Activated CD8-positive, alpha-beta T cell treated with anti-CD3 and anti-CD28 coated beads for 36 hours (primary cell): Measurements from ENCODE around the gene TSGA10IP. TPM values are rescaled to one million over a fixed set of nuclear protein-coding genes. Genes with fewer than 3 reads are reported as not detected.

Experiments used
- ATAC-seq: fragments of 200-7000 bp; cut with Tn5 transposase; one replicate; pipeline ENCODE4 v1.10.0; 2021; ENCODE audit warnings: mild to moderate bottlenecking, moderate library complexity
- CTCF ChIA-PET: fragments of 350-600 bp; sonication (Branson Sonifier 250); formaldehyde crosslinking; loops from one replicate; lab custom pipeline; 2021; ENCODE audit warnings: antibody characterized with exemption; lab: Charles Lee
- POLR2A ChIA-PET: fragments of 350-600 bp; sonication (Branson Sonifier 250); formaldehyde crosslinking; loops from one replicate; lab custom pipeline; 2021; ENCODE audit warnings: antibody characterized with exemption; lab: Charles Lee
- DNase-seq: peaks from one replicate; pipeline ENCODE4 v3.0.0-alpha.2; 2020
- H3K27ac Mint-ChIP-seq: one replicate; pipeline ENCODE4 v1.8.0; 2021; ENCODE audit warnings: mild to moderate bottlenecking, mixed read lengths
- H3K27me3 Mint-ChIP-seq: one replicate; pipeline ENCODE4 v1.8.0; 2021; ENCODE audit warnings: mixed read lengths
- H3K36me3 Mint-ChIP-seq: one replicate; pipeline ENCODE4 v1.8.0; 2021; ENCODE audit warnings: low read depth, mixed read lengths
- H3K4me1 Mint-ChIP-seq: one replicate; pipeline ENCODE4 v1.8.0; 2021; ENCODE audit warnings: low read depth, mixed read lengths
- H3K4me3 Mint-ChIP-seq: one replicate; pipeline ENCODE4 v1.8.0; 2021; ENCODE audit warnings: mild to moderate bottlenecking, moderate library complexity, mixed read lengths
- H3K9me3 Mint-ChIP-seq: one replicate; pipeline ENCODE4 v1.8.0; 2021; ENCODE audit warnings: mixed read lengths
- CTCF ChIP-seq: fragments of 200-600 bp; IDR thresholded peaks from one replicate; pipeline ENCODE4 v1.8.0; 2022; ENCODE audit warnings: antibody characterized with exemption, mild to moderate bottlenecking
- intact Hi-C: fragments of 100-400 bp; cut with micrococcal nuclease; formaldehyde crosslinking; loops from one replicate; pipeline ENCODE4 v1.10.0; 2022
- total RNA-seq, 2 experiments: library from RNA; stranded (reverse); gene quantifications; one replicate each; pipeline ENCODE4 v1.2.3, GENCODE V29; 2021

TSGA10IP gene
- total RNA-seq, 2 experiments from 2014 or later: not detected

GRCh38 chr11:65903068-65903481 lies 42.2 kb upstream of the TSGA10IP start:
- POLR2A ChIA-PET: interaction anchor here (1.5 to 28.1 kb wide), 4 partner anchors 13 to 80 kb away, joined by 3 to 560 read pairs (median 8); partner anchors contain the start of genes CFL1, EFEMP2 and MUS81
- Mint-ChIP-seq H3K27ac (no peak overlapping the region), H3K4me3 (no peak overlapping the region), H3K4me1 (peaks cover 11% of the 10 kb centered on the region), H3K36me3 (peaks cover 4% of the 10 kb centered on the region), H3K27me3 (peaks cover 5% of the 10 kb centered on the region), H3K9me3 (no peaks in the 10 kb centered on the region)
- intact Hi-C loops: no loop called here
- ATAC-seq (no peak), DNase-seq (no peak)
- no peak for TF ChIP-seq CTCF
- CTCF ChIA-PET: interaction anchor here (4.2 kb wide), 1 partner anchor 15 kb away, joined by 71 read pairs; the partner anchor contains the start of genes CCDC85B and FIBP

GRCh38 chr11:65903715-65904114 lies 41.6 kb upstream of the TSGA10IP start:
- POLR2A ChIA-PET: interaction anchor here (28.1 kb wide), 1 partner anchor 44 kb away, joined by 560 read pairs; the partner anchor contains the start of genes CFL1, EFEMP2 and MUS81

GRCh38 chr11:65906602-65907001 lies 38.7 kb upstream of the TSGA10IP start:
- intact Hi-C loops: no loop called here
- Mint-ChIP-seq H3K36me3 (no peaks in the 10 kb centered on the region), H3K27me3 (peaks cover 9% of the 10 kb centered on the region), H3K4me3 (no peak overlapping the region), H3K27ac (no peak overlapping the region), H3K9me3 (no peaks in the 10 kb centered on the region), H3K4me1 (peaks cover 11% of the 10 kb centered on the region)
- no peak for ATAC-seq
- POLR2A ChIA-PET: interaction anchor here (0.8 to 1.9 kb wide), 4 partner anchors 11 to 126 kb away, joined by 3 to 5 read pairs (median 4); partner anchors contain the start of gene AP5B1
- CTCF ChIA-PET: interaction anchor here (1.2 to 2.0 kb wide), 4 partner anchors 13 to 116 kb away, joined by 3 to 5 read pairs (median 4); no protein-coding TSS in a partner anchor
- TF ChIP-seq CTCF: no peak
- no peak for DNase-seq

More at GRCh38 chr11:65903715-65904114, 41.6 kb upstream of the TSGA10IP start:
- Mint-ChIP-seq H3K27ac (no peak overlapping the region), H3K4me3 (no peak overlapping the region), H3K36me3 (peaks cover 3% of the 10 kb centered on the region), H3K27me3 (peaks cover 5% of the 10 kb centered on the region), H3K4me1 (peaks cover 11% of the 10 kb centered on the region), H3K9me3 (no peaks in the 10 kb centered on the region)
- no peak for ATAC-seq
- CTCF ChIA-PET: interaction anchor here (4.2 kb wide), 1 partner anchor 15 kb away, joined by 71 read pairs; the partner anchor contains the start of genes CCDC85B and FIBP
- intact Hi-C loops: no loop called here
- no peak for TF ChIP-seq CTCF
- DNase-seq: no peak

- POLR2A ChIA-PET: interaction anchor here (1.0 to 2.5 kb wide), 3 partner anchors 10 to 62 kb away, joined by 4 to 11 read pairs (median 11); partner anchors contain the start of genes C11orf68 and CCDC85B
- Mint-ChIP-seq H3K4me1 (peaks cover 7% of the 10 kb centered on the region), H3K4me3 (no peak overlapping the region), H3K36me3 (no peaks in the 10 kb centered on the region), H3K27ac (no peak overlapping the region), H3K27me3 (peaks cover 6% of the 10 kb centered on the region), H3K9me3 (no peaks in the 10 kb centered on the region)
- DNase-seq (no peak), ATAC-seq (no peak)
- no peak for TF ChIP-seq CTCF
- CTCF ChIA-PET: interaction anchor here (2.0 kb wide), 1 partner anchor 14 kb away, joined by 5 read pairs; no protein-coding TSS in a partner anchor
- intact Hi-C loops: no loop called here
Observed at GRCh38 chr11:65907878-65908277, 37.4 kb upstream of the TSGA10IP start.
